Measurements from ENCODE around the gene ZC3H13.

DNA sequence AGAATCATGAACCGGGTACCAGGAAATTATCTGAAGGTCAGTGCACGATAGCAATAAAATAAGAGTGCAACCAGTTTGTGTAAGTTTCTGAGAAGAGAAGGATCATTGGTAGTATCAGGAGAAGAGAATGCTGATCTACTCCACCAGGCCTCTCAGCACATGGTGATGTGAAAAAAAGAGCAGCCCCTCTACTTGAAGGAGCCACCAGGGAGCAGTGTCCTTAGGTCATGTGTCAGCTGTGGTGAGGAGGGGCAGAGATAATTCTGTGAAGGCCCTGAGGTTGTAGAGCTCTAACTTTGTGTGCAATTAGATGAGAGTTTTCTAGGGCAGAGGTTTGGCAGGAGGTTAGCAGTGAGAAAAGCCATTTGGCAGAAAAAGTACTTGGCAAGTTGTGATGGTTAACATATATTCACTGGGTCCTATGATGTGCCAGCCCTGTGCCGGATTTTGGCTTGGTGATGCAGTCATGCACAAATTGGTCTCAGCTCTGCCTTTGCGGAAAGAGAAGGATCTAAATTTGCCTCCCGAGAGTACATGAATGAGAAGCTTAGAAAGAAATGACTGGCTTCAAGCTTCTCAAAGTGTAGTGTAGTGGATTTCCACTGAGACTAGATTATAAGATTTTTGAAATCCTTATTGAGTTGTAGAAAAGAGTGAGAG lies 19.2 kb upstream of the ZC3H13 start:
- no peak for TF ChIP-seq EP300 (IDR thresholded peaks at IDR 0.05; ENCODE audit: borderline replicate concordance)
- no peak for TF ChIP-seq TEAD4 (IDR thresholded peaks at IDR 0.05)
- TF ChIP-seq, protein P1, sequence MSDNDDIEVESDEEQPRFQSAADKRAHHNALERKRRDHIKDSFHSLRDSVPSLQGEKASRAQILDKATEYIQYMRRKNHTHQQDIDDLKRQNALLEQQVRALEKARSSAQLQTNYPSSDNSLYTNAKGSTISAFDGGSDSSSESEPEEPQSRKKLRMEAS (IDR thresholded peaks at IDR 0.05): no peak
- no peak for TF ChIP-seq YY1 (IDR thresholded peaks at IDR 0.05; ENCODE audit: low read depth)
- TF ChIP-seq EGR1 (IDR thresholded peaks at IDR 0.05): no peak

All from Ishikawa (cell line).